ENCODE results near the gene DEDD. TPM values are rescaled to one million over a fixed set of nuclear protein-coding genes. Genes with fewer than 3 reads are reported as not detected.

Gene DEDD
- total and polyA plus RNA-seq, 2 experiments from 2014 or later = 22.8 to 35.3 TPM

DNA sequence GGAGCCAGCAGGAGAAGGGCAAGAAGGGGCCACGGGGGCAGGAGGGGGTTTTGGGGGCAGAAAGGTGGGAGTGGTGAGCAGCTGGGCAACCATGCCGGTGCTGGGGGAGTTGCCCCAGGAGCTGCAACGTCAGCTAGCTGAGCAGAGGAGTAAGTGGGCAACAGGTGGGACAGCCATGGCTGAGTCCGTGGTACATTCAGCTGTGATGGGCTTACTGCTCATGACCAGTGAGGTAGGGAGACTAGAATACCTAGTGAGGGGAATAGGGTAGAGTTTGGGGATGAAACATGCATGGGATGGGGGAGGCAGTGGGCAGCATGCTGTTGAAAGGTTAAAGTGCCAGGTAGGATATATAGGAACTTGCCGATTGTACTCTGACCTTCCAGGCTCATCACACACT is 29.2 kb upstream of the DEDD start:
- Mint-ChIP-seq H3K27me3 (ENCODE audit: insufficient read depth, low read depth, poor library complexity) (peaks cover 20% of the 10 kb centered on the region), H3K36me3 (ENCODE audit: low read depth) (peaks cover 45% of the 10 kb centered on the region), H3K4me3 (no peak overlapping the region; the same call in 2 of the 3 replicates), H3K27ac (no peak overlapping the region), H3K9me3 (no peaks in the 10 kb centered on the region), H3K4me1 (peaks cover 29% of the 10 kb centered on the region)
- peaks cover 5% of the 10 kb centered on the region; the same call in 1 of the 2 replicates for H3K79me2 ChIP-seq (replicated peaks; ENCODE audit: insufficient read depth)
- no peak overlapping the region for H2AFZ ChIP-seq
- H4K20me1 ChIP-seq (replicated peaks; ENCODE audit: insufficient read depth) = no peaks in the 10 kb centered on the region
- no peaks in the 10 kb centered on the region for H3K27me3 ChIP-seq (ENCODE audit: insufficient read depth)
- no peaks in the 10 kb centered on the region; the same call in none of the 2 replicates for H3K36me3 ChIP-seq (ENCODE audit: insufficient read depth)
- peaks cover 16% of the 10 kb centered on the region; the same call in 1 of the 2 replicates for H3K4me1 ChIP-seq (ENCODE audit: insufficient read depth)
- no peak overlapping the region for H3K27ac ChIP-seq (ENCODE audit: low read depth)
- TF ChIP-seq, protein P1, sequence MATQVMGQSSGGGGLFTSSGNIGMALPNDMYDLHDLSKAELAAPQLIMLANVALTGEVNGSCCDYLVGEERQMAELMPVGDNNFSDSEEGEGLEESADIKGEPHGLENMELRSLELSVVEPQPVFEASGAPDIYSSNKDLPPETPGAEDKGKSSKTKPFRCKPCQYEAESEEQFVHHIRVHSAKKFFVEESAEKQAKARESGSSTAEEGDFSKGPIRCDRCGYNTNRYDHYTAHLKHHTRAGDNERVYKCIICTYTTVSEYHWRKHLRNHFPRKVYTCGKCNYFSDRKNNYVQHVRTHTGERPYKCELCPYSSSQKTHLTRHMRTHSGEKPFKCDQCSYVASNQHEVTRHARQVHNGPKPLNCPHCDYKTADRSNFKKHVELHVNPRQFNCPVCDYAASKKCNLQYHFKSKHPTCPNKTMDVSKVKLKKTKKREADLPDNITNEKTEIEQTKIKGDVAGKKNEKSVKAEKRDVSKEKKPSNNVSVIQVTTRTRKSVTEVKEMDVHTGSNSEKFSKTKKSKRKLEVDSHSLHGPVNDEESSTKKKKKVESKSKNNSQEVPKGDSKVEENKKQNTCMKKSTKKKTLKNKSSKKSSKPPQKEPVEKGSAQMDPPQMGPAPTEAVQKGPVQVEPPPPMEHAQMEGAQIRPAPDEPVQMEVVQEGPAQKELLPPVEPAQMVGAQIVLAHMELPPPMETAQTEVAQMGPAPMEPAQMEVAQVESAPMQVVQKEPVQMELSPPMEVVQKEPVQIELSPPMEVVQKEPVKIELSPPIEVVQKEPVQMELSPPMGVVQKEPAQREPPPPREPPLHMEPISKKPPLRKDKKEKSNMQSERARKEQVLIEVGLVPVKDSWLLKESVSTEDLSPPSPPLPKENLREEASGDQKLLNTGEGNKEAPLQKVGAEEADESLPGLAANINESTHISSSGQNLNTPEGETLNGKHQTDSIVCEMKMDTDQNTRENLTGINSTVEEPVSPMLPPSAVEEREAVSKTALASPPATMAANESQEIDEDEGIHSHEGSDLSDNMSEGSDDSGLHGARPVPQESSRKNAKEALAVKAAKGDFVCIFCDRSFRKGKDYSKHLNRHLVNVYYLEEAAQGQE (IDR thresholded peaks at IDR 0.05; ENCODE audit: unreplicated experiment) = no peak
- no peak for TF ChIP-seq ZNF331 (CRISPR knock-in tag; IDR thresholded peaks at IDR 0.05; ENCODE audit: low read depth)
- no peak for TF ChIP-seq POLR2AphosphoS5 (IDR thresholded peaks at IDR 0.05; ENCODE audit: low read depth)
- TF ChIP-seq, protein P2, sequence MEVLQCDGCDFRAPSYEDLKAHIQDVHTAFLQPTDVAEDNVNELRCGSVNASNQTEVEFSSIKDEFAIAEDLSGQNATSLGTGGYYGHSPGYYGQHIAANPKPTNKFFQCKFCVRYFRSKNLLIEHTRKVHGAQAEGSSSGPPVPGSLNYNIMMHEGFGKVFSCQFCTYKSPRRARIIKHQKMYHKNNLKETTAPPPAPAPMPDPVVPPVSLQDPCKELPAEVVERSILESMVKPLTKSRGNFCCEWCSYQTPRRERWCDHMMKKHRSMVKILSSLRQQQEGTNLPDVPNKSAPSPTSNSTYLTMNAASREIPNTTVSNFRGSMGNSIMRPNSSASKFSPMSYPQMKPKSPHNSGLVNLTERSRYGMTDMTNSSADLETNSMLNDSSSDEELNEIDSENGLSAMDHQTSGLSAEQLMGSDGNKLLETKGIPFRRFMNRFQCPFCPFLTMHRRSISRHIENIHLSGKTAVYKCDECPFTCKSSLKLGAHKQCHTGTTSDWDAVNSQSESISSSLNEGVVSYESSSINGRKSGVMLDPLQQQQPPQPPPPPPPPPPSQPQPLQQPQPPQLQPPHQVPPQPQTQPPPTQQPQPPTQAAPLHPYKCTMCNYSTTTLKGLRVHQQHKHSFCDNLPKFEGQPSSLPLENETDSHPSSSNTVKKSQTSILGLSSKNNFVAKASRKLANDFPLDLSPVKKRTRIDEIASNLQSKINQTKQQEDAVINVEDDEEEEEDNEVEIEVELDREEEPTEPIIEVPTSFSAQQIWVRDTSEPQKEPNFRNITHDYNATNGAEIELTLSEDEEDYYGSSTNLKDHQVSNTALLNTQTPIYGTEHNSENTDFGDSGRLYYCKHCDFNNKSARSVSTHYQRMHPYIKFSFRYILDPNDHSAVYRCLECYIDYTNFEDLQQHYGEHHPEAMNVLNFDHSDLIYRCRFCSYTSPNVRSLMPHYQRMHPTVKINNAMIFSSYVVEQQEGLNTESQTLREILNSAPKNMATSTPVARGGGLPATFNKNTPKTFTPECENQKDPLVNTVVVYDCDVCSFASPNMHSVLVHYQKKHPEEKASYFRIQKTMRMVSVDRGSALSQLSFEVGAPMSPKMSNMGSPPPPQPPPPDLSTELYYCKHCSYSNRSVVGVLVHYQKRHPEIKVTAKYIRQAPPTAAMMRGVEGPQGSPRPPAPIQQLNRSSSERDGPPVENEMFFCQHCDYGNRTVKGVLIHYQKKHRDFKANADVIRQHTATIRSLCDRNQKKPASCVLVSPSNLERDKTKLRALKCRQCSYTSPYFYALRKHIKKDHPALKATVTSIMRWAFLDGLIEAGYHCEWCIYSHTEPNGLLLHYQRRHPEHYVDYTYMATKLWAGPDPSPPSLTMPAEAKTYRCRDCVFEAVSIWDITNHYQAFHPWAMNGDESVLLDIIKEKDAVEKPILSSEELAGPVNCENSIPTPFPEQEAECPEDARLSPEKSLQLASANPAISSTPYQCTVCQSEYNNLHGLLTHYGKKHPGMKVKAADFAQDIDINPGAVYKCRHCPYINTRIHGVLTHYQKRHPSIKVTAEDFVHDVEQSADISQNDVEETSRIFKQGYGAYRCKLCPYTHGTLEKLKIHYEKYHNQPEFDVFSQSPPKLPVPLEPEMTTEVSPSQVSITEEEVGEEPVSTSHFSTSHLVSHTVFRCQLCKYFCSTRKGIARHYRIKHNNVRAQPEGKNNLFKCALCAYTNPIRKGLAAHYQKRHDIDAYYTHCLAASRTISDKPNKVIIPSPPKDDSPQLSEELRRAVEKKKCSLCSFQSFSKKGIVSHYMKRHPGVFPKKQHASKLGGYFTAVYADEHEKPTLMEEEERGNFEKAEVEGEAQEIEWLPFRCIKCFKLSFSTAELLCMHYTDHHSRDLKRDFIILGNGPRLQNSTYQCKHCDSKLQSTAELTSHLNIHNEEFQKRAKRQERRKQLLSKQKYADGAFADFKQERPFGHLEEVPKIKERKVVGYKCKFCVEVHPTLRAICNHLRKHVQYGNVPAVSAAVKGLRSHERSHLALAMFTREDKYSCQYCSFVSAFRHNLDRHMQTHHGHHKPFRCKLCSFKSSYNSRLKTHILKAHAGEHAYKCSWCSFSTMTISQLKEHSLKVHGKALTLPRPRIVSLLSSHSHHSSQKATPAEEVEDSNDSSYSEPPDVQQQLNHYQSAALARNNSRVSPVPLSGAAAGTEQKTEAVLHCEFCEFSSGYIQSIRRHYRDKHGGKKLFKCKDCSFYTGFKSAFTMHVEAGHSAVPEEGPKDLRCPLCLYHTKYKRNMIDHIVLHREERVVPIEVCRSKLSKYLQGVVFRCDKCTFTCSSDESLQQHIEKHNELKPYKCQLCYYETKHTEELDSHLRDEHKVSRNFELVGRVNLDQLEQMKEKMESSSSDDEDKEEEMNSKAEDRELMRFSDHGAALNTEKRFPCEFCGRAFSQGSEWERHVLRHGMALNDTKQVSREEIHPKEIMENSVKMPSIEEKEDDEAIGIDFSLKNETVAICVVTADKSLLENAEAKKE (CRISPR knock-in tag; IDR thresholded peaks at IDR 0.05) = no peak
- no peak for TF ChIP-seq NANOG (IDR thresholded peaks at IDR 0.05; ENCODE audit: borderline replicate concordance)
- no peak for TF ChIP-seq EZH2phosphoT487 (IDR thresholded peaks at IDR 0.05; ENCODE audit: unreplicated experiment)
- TF ChIP-seq JUNB (IDR thresholded peaks at IDR 0.05; ENCODE audit: unreplicated experiment) = no peak
- no peak for TF ChIP-seq CREB1 (CRISPR knock-in tag; IDR thresholded peaks at IDR 0.05; ENCODE audit: low read depth)
- TF ChIP-seq, protein P3, sequence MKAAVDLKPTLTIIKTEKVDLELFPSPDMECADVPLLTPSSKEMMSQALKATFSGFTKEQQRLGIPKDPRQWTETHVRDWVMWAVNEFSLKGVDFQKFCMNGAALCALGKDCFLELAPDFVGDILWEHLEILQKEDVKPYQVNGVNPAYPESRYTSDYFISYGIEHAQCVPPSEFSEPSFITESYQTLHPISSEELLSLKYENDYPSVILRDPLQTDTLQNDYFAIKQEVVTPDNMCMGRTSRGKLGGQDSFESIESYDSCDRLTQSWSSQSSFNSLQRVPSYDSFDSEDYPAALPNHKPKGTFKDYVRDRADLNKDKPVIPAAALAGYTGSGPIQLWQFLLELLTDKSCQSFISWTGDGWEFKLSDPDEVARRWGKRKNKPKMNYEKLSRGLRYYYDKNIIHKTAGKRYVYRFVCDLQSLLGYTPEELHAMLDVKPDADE (IDR thresholded peaks at IDR 0.05) = no peak
- ATAC-seq (no peak), DNase-seq (ENCODE audit: low spot score) (no peak)
- no peak overlapping the region for H3K4me2 ChIP-seq
- peaks cover 38% of the 10 kb centered on the region for H3F3A ChIP-seq (replicated peaks; ENCODE audit: low read depth)
- H3K9me2 ChIP-seq (ENCODE audit: insufficient read depth) = no peaks in the 10 kb centered on the region
- no peak overlapping the region for H3K4me3 ChIP-seq
